Vagina (tissue), 2 donors: ENCODE measurements around the gene SLC25A21. TPM values are rescaled to one million over a fixed set of nuclear protein-coding genes. Genes with fewer than 3 reads are reported as not detected.
"Not testable (repeated sequence)": the region's sequence is repeated elsewhere in the genome, so short reads cannot be mapped to it uniquely, and the experiment has no call there.

Experiments used
- DNase-seq, 2 donors: peaks; one replicate each; pipeline ENCODE4 v3.0.0-alpha.2; 2017; ENCODE audit errors: extremely low spot score in 2 of 2
- H3K27ac ChIP-seq: fragments of 200-600 bp; sonication (generic); one replicate; pipeline ENCODE4 v1.5.1; 2019
- H3K27me3 ChIP-seq: fragments of 200-600 bp; sonication (generic); one replicate; pipeline ENCODE4 v1.5.1; 2019
- H3K36me3 ChIP-seq, 2 donors: fragments of 200-600 bp; sonication (generic); one replicate each; pipeline ENCODE4 v1.5.1; 2017 to 2019
- H3K4me1 ChIP-seq: fragments of 200-600 bp; sonication (generic); one replicate; pipeline ENCODE4 v1.5.1; 2019
- H3K4me3 ChIP-seq, 2 donors: fragments of 200-600 bp; sonication (generic); 1 replicate in 1 of 2; 2 replicates in 1 of 2; pipeline ENCODE4 v1.5.1; 2016 to 2019
- H3K9me3 ChIP-seq: fragments of 200-600 bp; sonication (generic); one replicate; pipeline ENCODE4 v1.5.1; 2019
- POLR2A ChIP-seq, 2 donors: fragments of 450-650 bp; IDR thresholded peaks; one replicate each; pipeline ENCODE4 v1.6.1; 2017; ENCODE audit warnings: antibody characterized with exemption in 2 of 2, mild to moderate bottlenecking in 2 of 2, moderate library complexity in 2 of 2
- POLR2AphosphoS5 ChIP-seq, 2 donors: sonication (generic); formaldehyde crosslinking; IDR thresholded peaks; one replicate each; pipeline ENCODE4 v1.9.0; 2017; ENCODE audit warnings: antibody characterized with exemption in 2 of 2, mild to moderate bottlenecking in 2 of 2, low read depth in 1 of 2; ENCODE audit not compliant: insufficient read depth in 1 of 2
- intact Hi-C: fragments of 100-400 bp; cut with DNase I; formaldehyde crosslinking; loops from one replicate; pipeline ENCODE4 v1.15.1; 2023
- total RNA-seq: library from RNA; depleted of rRNA; stranded (reverse); fragments of >200 nt; gene quantifications from one replicate; pipeline ENCODE4 v1.2.3, GENCODE V29; 2016
- TF ChIP-seq, protein P1 (sequence below), 3 experiments: fragments of 450-650 bp in 2 of 3; fragments of 200-600 bp in 1 of 3; sonication (generic) in 1 of 3; IDR thresholded peaks; one replicate each; pipeline ENCODE4 v1.5.1; 2017 to 2019; ENCODE audit warnings: antibody characterized with exemption in 3 of 3, mild to moderate bottlenecking in 2 of 3, moderate library complexity in 2 of 3

Gene SLC25A21
- total RNA-seq, 1 donor from 2014 or later = 0.49 TPM

DNA sequence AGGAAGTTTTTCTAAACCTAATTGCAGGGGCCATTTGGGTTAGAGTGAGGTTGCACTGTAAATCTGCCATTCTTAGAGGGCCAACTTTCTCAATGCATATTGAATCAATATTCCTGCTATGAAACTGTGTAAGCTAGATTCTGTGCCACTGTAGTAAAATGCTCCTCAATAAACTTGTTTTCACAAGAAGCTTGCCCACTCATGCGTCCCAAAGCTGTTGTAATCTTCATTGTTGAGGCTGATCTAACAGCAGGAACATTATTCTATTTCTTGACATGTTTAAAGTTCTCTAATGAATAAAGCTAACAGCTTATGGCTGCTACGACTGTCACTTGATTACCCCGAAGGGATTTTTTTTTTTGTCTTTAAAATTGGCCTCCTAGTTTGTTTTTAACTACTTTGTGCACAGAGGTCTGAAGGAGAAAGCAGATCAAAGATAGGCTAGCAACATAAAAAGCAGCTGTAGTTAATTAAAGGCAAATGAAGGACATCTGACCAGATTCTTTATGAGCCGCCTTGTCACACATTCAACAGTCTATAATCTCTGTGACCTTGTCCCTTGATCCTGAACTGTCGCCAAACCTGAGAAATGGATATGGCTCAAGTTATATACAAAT lies 267.0 kb downstream of the SLC25A21 start:
- H3K36me3 ChIP-seq = no peaks in the 10 kb centered on the region
- no peaks in the 10 kb centered on the region for H3K27me3 ChIP-seq
- no peaks in the 10 kb centered on the region for H3K9me3 ChIP-seq
- DNase-seq = no peak
- no peak overlapping the region for H3K27ac ChIP-seq
- H3K4me3 ChIP-seq = no peak overlapping the region
- intact Hi-C loops = no loop called here
- TF ChIP-seq, protein P1, sequence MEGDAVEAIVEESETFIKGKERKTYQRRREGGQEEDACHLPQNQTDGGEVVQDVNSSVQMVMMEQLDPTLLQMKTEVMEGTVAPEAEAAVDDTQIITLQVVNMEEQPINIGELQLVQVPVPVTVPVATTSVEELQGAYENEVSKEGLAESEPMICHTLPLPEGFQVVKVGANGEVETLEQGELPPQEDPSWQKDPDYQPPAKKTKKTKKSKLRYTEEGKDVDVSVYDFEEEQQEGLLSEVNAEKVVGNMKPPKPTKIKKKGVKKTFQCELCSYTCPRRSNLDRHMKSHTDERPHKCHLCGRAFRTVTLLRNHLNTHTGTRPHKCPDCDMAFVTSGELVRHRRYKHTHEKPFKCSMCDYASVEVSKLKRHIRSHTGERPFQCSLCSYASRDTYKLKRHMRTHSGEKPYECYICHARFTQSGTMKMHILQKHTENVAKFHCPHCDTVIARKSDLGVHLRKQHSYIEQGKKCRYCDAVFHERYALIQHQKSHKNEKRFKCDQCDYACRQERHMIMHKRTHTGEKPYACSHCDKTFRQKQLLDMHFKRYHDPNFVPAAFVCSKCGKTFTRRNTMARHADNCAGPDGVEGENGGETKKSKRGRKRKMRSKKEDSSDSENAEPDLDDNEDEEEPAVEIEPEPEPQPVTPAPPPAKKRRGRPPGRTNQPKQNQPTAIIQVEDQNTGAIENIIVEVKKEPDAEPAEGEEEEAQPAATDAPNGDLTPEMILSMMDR (IDR thresholded peaks at IDR 0.05) = no peak
- TF ChIP-seq POLR2AphosphoS5 (IDR thresholded peaks at IDR 0.05; ENCODE audit: insufficient read depth in 1 of 2, low read depth in 1 of 2) (no peak), POLR2A (IDR thresholded peaks at IDR 0.05) (no peak)
- no peaks in the 10 kb centered on the region for H3K4me1 ChIP-seq

DNA sequence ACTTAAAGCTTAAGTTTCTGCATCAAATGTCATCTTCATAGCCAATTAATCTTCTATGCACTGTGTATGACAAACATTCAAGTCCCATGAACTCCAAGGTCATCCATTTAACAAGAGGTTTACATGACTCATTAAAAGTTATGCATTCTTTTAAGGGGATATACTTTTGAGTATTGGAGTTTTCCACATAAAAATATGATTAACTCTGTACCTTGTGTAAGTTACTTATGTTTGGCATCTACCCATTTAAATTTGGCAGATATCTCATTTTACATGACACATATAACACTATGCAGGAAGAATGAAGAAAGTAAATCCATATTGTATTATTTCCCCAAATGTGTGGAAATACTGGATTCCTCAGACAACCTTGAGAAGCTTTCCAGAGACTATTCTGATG lies 270.5 kb downstream of the SLC25A21 start:
- no peak for DNase-seq
- no peaks in the 10 kb centered on the region for H3K36me3 ChIP-seq
- H3K4me3 ChIP-seq = no peak overlapping the region
- no peaks in the 10 kb centered on the region for H3K27me3 ChIP-seq
- intact Hi-C loops = no loop called here
- H3K27ac ChIP-seq = no peak overlapping the region
- H3K9me3 ChIP-seq = no peaks in the 10 kb centered on the region
- TF ChIP-seq POLR2AphosphoS5 (IDR thresholded peaks at IDR 0.05; ENCODE audit: insufficient read depth in 1 of 2, low read depth in 1 of 2) (no peak), POLR2A (IDR thresholded peaks at IDR 0.05) (no peak)
- TF ChIP-seq, protein P1 (IDR thresholded peaks at IDR 0.05) = no peak
- no peaks in the 10 kb centered on the region for H3K4me1 ChIP-seq

DNA sequence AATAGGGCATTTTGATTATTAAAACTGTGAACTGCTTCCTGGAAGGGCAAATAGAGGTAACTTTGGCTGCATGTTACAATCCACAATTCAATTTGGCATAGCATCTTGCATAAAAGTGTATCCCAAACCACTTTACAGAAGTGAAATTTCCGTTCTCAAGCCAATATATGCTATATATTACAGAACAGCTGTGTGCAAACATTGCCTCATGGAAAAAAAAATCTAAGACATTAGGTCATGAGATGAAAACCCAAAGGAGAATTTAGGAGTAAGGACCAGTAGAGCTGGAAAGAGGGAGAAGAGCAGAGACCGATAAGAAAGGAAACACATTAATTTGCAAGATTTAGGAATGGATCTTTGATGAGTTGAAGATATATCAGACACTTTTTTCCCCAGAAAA lies 271.6 kb downstream of the SLC25A21 start:
- H3K27me3 ChIP-seq = no peaks in the 10 kb centered on the region
- H3K4me1 ChIP-seq = no peaks in the 10 kb centered on the region
- no peaks in the 10 kb centered on the region for H3K9me3 ChIP-seq
- no peak for DNase-seq
- TF ChIP-seq POLR2AphosphoS5 (IDR thresholded peaks at IDR 0.05; ENCODE audit: insufficient read depth in 1 of 2, low read depth in 1 of 2) (no peak), POLR2A (IDR thresholded peaks at IDR 0.05) (no peak)
- TF ChIP-seq, protein P1 (IDR thresholded peaks at IDR 0.05) = no peak
- no peaks in the 10 kb centered on the region for H3K36me3 ChIP-seq
- intact Hi-C loops = no loop called here
- H3K27ac ChIP-seq = no peak overlapping the region
- H3K4me3 ChIP-seq = no peak overlapping the region

DNA sequence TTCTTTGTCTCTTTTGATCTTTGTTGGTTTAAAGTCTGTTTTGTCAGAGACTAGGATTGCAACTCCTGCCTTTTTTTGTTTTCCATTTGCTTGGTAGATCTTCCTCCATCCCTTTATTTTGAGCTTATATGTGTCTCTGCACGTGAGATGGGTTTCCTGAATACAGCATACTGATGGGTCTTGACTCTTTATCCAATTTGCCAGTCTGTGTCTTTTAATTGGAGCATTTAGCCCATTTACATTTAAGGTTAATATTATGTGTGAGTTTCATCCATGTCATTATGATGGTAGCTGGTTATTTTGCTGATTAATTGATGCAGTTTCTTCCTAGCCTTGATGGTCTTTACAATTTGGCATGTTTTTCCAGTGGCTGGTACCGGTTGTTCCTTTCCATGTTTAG lies 276.1 kb downstream of the SLC25A21 start:
- H3K27ac ChIP-seq, H3K4me3 ChIP-seq, DNase-seq, H3K27me3 ChIP-seq, H3K36me3 ChIP-seq, H3K9me3 ChIP-seq, H3K4me1 ChIP-seq, intact Hi-C loops: not testable (repeated sequence)

DNA sequence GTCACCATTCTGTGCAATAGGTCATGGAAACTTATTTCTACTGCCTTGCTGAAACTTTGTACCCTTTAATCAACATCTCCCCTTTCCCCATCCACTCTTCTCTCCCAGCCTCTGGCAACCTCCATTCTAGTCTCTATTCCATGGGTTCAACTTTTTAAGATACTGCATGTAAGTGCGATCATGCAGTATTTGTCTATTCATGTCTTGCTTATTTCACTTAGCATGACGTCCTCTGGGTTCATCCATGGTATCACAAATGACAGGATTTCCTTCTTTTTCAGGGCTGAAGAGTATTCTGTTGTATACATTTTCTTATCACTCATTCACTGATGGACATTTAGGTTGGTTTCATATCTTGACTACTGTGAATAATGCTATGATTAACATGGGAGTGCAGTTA lies 288.4 kb downstream of the SLC25A21 start:
- Histone ChIP-seq H3K36me3 (no peaks in the 10 kb centered on the region), H3K4me1 (no peaks in the 10 kb centered on the region), H3K27ac (no peak overlapping the region), H3K4me3 (no peak overlapping the region), H3K27me3 (no peaks in the 10 kb centered on the region), H3K9me3 (no peaks in the 10 kb centered on the region)
- TF ChIP-seq POLR2AphosphoS5 (IDR thresholded peaks at IDR 0.05; ENCODE audit: insufficient read depth in 1 of 2, low read depth in 1 of 2) (no peak), POLR2A (IDR thresholded peaks at IDR 0.05) (no peak)
- TF ChIP-seq, protein P1 (IDR thresholded peaks at IDR 0.05) = no peak
- intact Hi-C loops = no loop called here
- DNase-seq = no peak
